ENCODE measurements around the gene BNIP1. TPM values are rescaled to one million over a fixed set of nuclear protein-coding genes. Genes with fewer than 3 reads are reported as not detected.

BNIP1 gene
- total and polyA plus RNA-seq, 2 of the 4 experiments (the other 2 are of a cell fraction) = 24.3 to 35.3 TPM

GRCh38 chr5:173175523-173175922, 31.2 kb downstream of the BNIP1 start:
- no peak overlapping the region for H2BK120ac ChIP-seq (ENCODE audit: low read depth, low read length)
- H3K4me3 ChIP-seq (ENCODE audit: insufficient read depth, low read depth, low read length) = no peak overlapping the region
- dilution Hi-C loops (cut with HindIII; ENCODE audit: low sequenced_read_pairs, unreplicated experiment) (no loop called here), intact Hi-C loops (cut with micrococcal nuclease) (no loop called here), in situ Hi-C loops (cut with MboI; ENCODE audit: low sequenced_read_pairs) (no loop called here)
- TF ChIP-seq FOS (IDR thresholded peaks at IDR 0.05; ENCODE audit: low read depth, low read length) (no peak), NFE2L2 (IDR thresholded peaks at IDR 0.05; ENCODE audit: low read depth, low read length) (no peak), MAZ (IDR thresholded peaks at IDR 0.05; ENCODE audit: borderline replicate concordance, low read depth, low read length) (no peak), RFX5 (IDR thresholded peaks at IDR 0.05; ENCODE audit: low read depth, low read length) (no peak), CHD1 (IDR thresholded peaks at IDR 0.05; ENCODE audit: low read depth, low read length) (no peak), POLR2A (IDR thresholded peaks at IDR 0.05; ENCODE audit: low read depth, low read length) (no peak), BHLHE40 (IDR thresholded peaks at IDR 0.05; ENCODE audit: low read depth, low read length) (no peak), SMC3 (IDR thresholded peaks at IDR 0.05; ENCODE audit: low read depth, low read length) (no peak)
- TF ChIP-seq, protein P1, sequence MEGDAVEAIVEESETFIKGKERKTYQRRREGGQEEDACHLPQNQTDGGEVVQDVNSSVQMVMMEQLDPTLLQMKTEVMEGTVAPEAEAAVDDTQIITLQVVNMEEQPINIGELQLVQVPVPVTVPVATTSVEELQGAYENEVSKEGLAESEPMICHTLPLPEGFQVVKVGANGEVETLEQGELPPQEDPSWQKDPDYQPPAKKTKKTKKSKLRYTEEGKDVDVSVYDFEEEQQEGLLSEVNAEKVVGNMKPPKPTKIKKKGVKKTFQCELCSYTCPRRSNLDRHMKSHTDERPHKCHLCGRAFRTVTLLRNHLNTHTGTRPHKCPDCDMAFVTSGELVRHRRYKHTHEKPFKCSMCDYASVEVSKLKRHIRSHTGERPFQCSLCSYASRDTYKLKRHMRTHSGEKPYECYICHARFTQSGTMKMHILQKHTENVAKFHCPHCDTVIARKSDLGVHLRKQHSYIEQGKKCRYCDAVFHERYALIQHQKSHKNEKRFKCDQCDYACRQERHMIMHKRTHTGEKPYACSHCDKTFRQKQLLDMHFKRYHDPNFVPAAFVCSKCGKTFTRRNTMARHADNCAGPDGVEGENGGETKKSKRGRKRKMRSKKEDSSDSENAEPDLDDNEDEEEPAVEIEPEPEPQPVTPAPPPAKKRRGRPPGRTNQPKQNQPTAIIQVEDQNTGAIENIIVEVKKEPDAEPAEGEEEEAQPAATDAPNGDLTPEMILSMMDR (conservative IDR thresholded peaks at IDR 0.05; ENCODE audit: low read depth, low read length) = no peak
- DNase-seq (no peak), ATAC-seq (ENCODE audit: low read depth) (no peak)
- no CpG with 5 or more reads among the region's 4 CpGs for WGBS, 2 experiments (ENCODE audit: extremely low coverage in 2 of 2, insufficient read length in 1 of 2)
- H2BK15ac ChIP-seq (ENCODE audit: low read depth, low read length) = no peak overlapping the region
- CTCF ChIA-PET = no interaction called here
- H2AK5ac ChIP-seq (ENCODE audit: low read depth, low read length) = no peak overlapping the region
- no peak overlapping the region for H2AFZ ChIP-seq (replicated peaks; ENCODE audit: low read length, poor library complexity)
- H3K56ac ChIP-seq (ENCODE audit: extremely low read depth, insufficient read depth, low read length) = no peak overlapping the region
- no peak overlapping the region for H4K5ac ChIP-seq (ENCODE audit: low read depth, low read length)
- H4K91ac ChIP-seq (ENCODE audit: insufficient read depth, low read depth, low read length) = no peak overlapping the region
- POLR2A ChIA-PET (ENCODE audit: unreplicated experiment) = no interaction called here
- H3K36me3 ChIP-seq (ENCODE audit: control insufficient read depth, insufficient read depth, low read length) = no peaks in the 10 kb centered on the region
- H2BK5ac ChIP-seq (ENCODE audit: low read depth, low read length, poor library complexity, severe bottlenecking) = no peak overlapping the region
- H3K27me3 ChIP-seq (ENCODE audit: control insufficient read depth, insufficient read depth, low read length) = peaks cover 13% of the 10 kb centered on the region
- H3K14ac ChIP-seq (replicated peaks; ENCODE audit: low read depth, low read length) = no peak overlapping the region
- no peak overlapping the region for H2AK9ac ChIP-seq (replicated peaks; ENCODE audit: low read depth, low read length, poor library complexity)
- H3K9me1 ChIP-seq (ENCODE audit: insufficient read depth, low read length) = no peaks in the 10 kb centered on the region
- H3K4me2 ChIP-seq (ENCODE audit: low read depth, low read length) = no peak overlapping the region
- no peak overlapping the region for H3K9ac ChIP-seq (ENCODE audit: low read depth, low read length)
- H3K18ac ChIP-seq (ENCODE audit: low read depth, low read length) = no peak overlapping the region
- no peaks in the 10 kb centered on the region for H3K79me1 ChIP-seq (ENCODE audit: low read depth in 1 of 2, low read length in 2 of 2)
- no peak overlapping the region for H3K4ac ChIP-seq (ENCODE audit: low read depth, low read length)
- H3K9me3 ChIP-seq (ENCODE audit: control insufficient read depth, insufficient read depth, low read length) = peaks cover 9% of the 10 kb centered on the region
- no peak overlapping the region for H4K8ac ChIP-seq (ENCODE audit: low read depth in 2 of 2, low read length in 2 of 2)
- no peak overlapping the region for H3K27ac ChIP-seq (ENCODE audit: insufficient read depth, low read length)
- H3K4me1 ChIP-seq (ENCODE audit: control insufficient read depth, insufficient read depth, low read length) = no peaks in the 10 kb centered on the region
- no peaks in the 10 kb centered on the region for H4K20me1 ChIP-seq (ENCODE audit: insufficient read depth, low read length)
- H2BK20ac ChIP-seq (ENCODE audit: low read depth, low read length) = no peak overlapping the region
- BruUV-seq (replicated peaks) = no TSS peak
- no peak overlapping the region for H3K23ac ChIP-seq (ENCODE audit: low read depth, low read length)
